Hepatocyte (in vitro differentiated cells): ENCODE data around the gene THBS2. TPM values are rescaled to one million over a fixed set of nuclear protein-coding genes. Genes with fewer than 3 reads are reported as not detected.

Experiments used
- DNase-seq: peaks from one replicate; pipeline ENCODE4 v3.0.0-alpha.2; 2016; ENCODE audit warnings: low spot score
- H2AFZ ChIP-seq: fragments of 200-600 bp; sonication (generic); 2 replicates; pipeline ENCODE4 v1.6.0; 2016; ENCODE audit warnings: antibody characterized with exemption, mild to moderate bottlenecking
- H3K27ac ChIP-seq: fragments of 200-600 bp; sonication (generic); 2 replicates; pipeline ENCODE4 v1.5.1; 2016; ENCODE audit warnings: mild to moderate bottlenecking
- H3K27me3 ChIP-seq: fragments of 200-600 bp; sonication (generic); 2 replicates; pipeline ENCODE4 v1.6.1; 2016
- H3K36me3 ChIP-seq: fragments of 200-600 bp; sonication (generic); replicated peaks from 2 replicates; pipeline ENCODE4 v1.5.1; 2016; ENCODE audit warnings: low read depth; ENCODE audit not compliant: insufficient read depth
- H3K4me1 ChIP-seq: fragments of 200-600 bp; sonication (generic); 2 replicates; pipeline ENCODE4 v1.5.1; 2016; ENCODE audit warnings: mild to moderate bottlenecking, moderate library complexity; ENCODE audit not compliant: insufficient read depth
- H3K4me2 ChIP-seq: fragments of 200-600 bp; sonication (generic); 2 replicates; pipeline ENCODE4 v1.6.0; 2016
- H3K4me3 ChIP-seq: fragments of 200-600 bp; sonication (generic); 2 replicates; pipeline ENCODE4 v1.5.1; 2016; ENCODE audit warnings: mild to moderate bottlenecking
- H3K79me2 ChIP-seq: fragments of 200-600 bp; sonication (generic); 2 replicates; pipeline ENCODE4 v1.6.0; 2017; ENCODE audit warnings: mild to moderate bottlenecking
- H3K9me2 ChIP-seq: fragments of 200-600 bp; sonication (generic); replicated peaks from 2 replicates; pipeline ENCODE4 v1.6.0; 2017; ENCODE audit warnings: mild to moderate bottlenecking; ENCODE audit not compliant: insufficient read depth
- H3K9me3 ChIP-seq: fragments of 200-600 bp; sonication (generic); 2 replicates; pipeline ENCODE4 v1.5.1; 2016; ENCODE audit warnings: low read depth, mild to moderate bottlenecking
- H4K20me1 ChIP-seq: fragments of 200-600 bp; sonication (generic); 2 replicates; pipeline ENCODE4 v1.6.0; 2016; ENCODE audit warnings: mild to moderate bottlenecking; ENCODE audit not compliant: insufficient read depth, poor library complexity, severe bottlenecking
- CTCF ChIP-seq: fragments of 200-600 bp; sonication (generic); IDR thresholded peaks from 2 replicates; pipeline ENCODE4 v1.5.1; 2016; ENCODE audit warnings: antibody characterized with exemption, mild to moderate bottlenecking; ENCODE audit not compliant: poor library complexity
- EZH2 ChIP-seq: fragments of 200-600 bp; sonication (generic); IDR thresholded peaks from 2 replicates; pipeline ENCODE4 v1.6.1; 2016; ENCODE audit warnings: antibody characterized with exemption, mild to moderate bottlenecking, borderline replicate concordance
- EZH2phosphoT487 ChIP-seq: fragments of 200-600 bp; sonication (generic); IDR thresholded peaks from one replicate; pipeline ENCODE4 v1.6.1; 2018; ENCODE audit warnings: antibody characterized with exemption, mild to moderate bottlenecking, low read depth, moderate library complexity; ENCODE audit not compliant: unreplicated experiment, severe bottlenecking
- WGBS: methylation state at CpG from one replicate; pipeline ENCODE4 v1.1.6; 2016; ENCODE audit warnings: low lambda C conversion rate; ENCODE audit errors: missing lambda C conversion rate; 5-methylcytosine and 5-hydroxymethylcytosine counted together
- polyA plus RNA-seq: library from polyadenylated mRNA; unstranded; fragments of >200 nt; fragmentation: Nextera tagmentation; extraction: Ambion mirVana; gene quantifications from 2 replicates; pipeline ENCODE4 v1.2.1, GENCODE V29; 2016
- total RNA-seq: library from RNA; depleted of rRNA; stranded (reverse); fragments of >200 nt; gene quantifications from 2 replicates; pipeline ENCODE4 v1.2.3, GENCODE V29; 2014

THBS2 gene
- total and polyA plus RNA-seq, 2 experiments from 2014 or later = 3.9 to 5.5 TPM

GRCh38 chr6:169287675-169288074, 34.0 kb upstream of the THBS2 start:
- 82% methylated on average over 6 of the region's 6 CpGs for WGBS

GRCh38 chr6:169286961-169287360, 33.3 kb upstream of the THBS2 start:
- no peaks in the 10 kb centered on the region for H3K36me3 ChIP-seq
- H3K9me3 ChIP-seq = no peaks in the 10 kb centered on the region
- H3K4me2 ChIP-seq = no peak overlapping the region
- H3K79me2 ChIP-seq = no peaks in the 10 kb centered on the region
- peaks cover 2% of the 10 kb centered on the region for H3K4me1 ChIP-seq
- H3K4me3 ChIP-seq = no peak overlapping the region
- H4K20me1 ChIP-seq = no peaks in the 10 kb centered on the region
- H2AFZ ChIP-seq = no peak overlapping the region
- no peak for DNase-seq
- H3K9me2 ChIP-seq = no peaks in the 10 kb centered on the region
- 90% methylated on average over 7 of the region's 7 CpGs for WGBS
- TF ChIP-seq EZH2phosphoT487 (no peak), EZH2 (no peak), CTCF (no peak)
- no peak overlapping the region for H3K27ac ChIP-seq
- no peaks in the 10 kb centered on the region for H3K27me3 ChIP-seq

More at GRCh38 chr6:169287675-169288074, 34.0 kb upstream of the THBS2 start:
- H3K27me3 ChIP-seq = no peaks in the 10 kb centered on the region
- H3K4me3 ChIP-seq = no peak overlapping the region
- no peaks in the 10 kb centered on the region for H3K36me3 ChIP-seq
- H2AFZ ChIP-seq = no peak overlapping the region
- peaks cover 3% of the 10 kb centered on the region for H3K4me1 ChIP-seq
- H4K20me1 ChIP-seq = no peaks in the 10 kb centered on the region
- no peaks in the 10 kb centered on the region for H3K79me2 ChIP-seq
- no peaks in the 10 kb centered on the region for H3K9me3 ChIP-seq
- H3K9me2 ChIP-seq = no peaks in the 10 kb centered on the region
- H3K27ac ChIP-seq = no peak overlapping the region
- DNase-seq = no peak
- H3K4me2 ChIP-seq = no peak overlapping the region
- TF ChIP-seq EZH2 (no peak), EZH2phosphoT487 (no peak), CTCF (no peak)

- Histone ChIP-seq H3K4me3 (no peak overlapping the region), H3K9me2 (no peaks in the 10 kb centered on the region), H3K79me2 (no peaks in the 10 kb centered on the region), H2AFZ (no peak overlapping the region), H3K4me1 (no peaks in the 10 kb centered on the region), H3K4me2 (no peak overlapping the region), H3K27ac (no peak overlapping the region), H4K20me1 (no peaks in the 10 kb centered on the region), H3K9me3 (no peaks in the 10 kb centered on the region), H3K36me3 (no peaks in the 10 kb centered on the region), H3K27me3 (no peaks in the 10 kb centered on the region)
- TF ChIP-seq EZH2 (no peak), EZH2phosphoT487 (no peak), CTCF (no peak)
- DNase-seq = no peak
- 91% methylated on average over 3 of the region's 3 CpGs for WGBS
Measured at GRCh38 chr6:169285165-169285564, 31.5 kb upstream of the THBS2 start.

GRCh38 chr6:169283924-169284323, 30.3 kb upstream of the THBS2 start:
- no peaks in the 10 kb centered on the region for H3K27me3 ChIP-seq
- no peak for DNase-seq
- no peak overlapping the region for H3K4me3 ChIP-seq
- H3K4me1 ChIP-seq = no peaks in the 10 kb centered on the region
- no peaks in the 10 kb centered on the region for H3K36me3 ChIP-seq
- no peaks in the 10 kb centered on the region for H3K79me2 ChIP-seq
- WGBS = 94% methylated on average over 1 of the region's 1 CpG
- TF ChIP-seq EZH2 (no peak), CTCF (no peak), EZH2phosphoT487 (no peak)
- no peak overlapping the region for H3K4me2 ChIP-seq
- no peaks in the 10 kb centered on the region for H3K9me3 ChIP-seq
- H3K27ac ChIP-seq = no peak overlapping the region
- no peaks in the 10 kb centered on the region for H4K20me1 ChIP-seq
- H2AFZ ChIP-seq = no peak overlapping the region
- H3K9me2 ChIP-seq = no peaks in the 10 kb centered on the region
